ENCODE results near the gene SUN2. TPM values are rescaled to one million over a fixed set of nuclear protein-coding genes. Genes with fewer than 3 reads are reported as not detected.

SUN2 gene
- total RNA-seq, 1 experiment from 2014 or later: 47.8 TPM

- DNase-seq (ENCODE audit: low read depth): no peak
These were observed 20.7 kb downstream of the SUN2 start for GRCh38 chr22:38735126-38735464.

GRCh38 chr22:38734421-38735100 is 21.2 kb downstream of the SUN2 start:
- no peak for DNase-seq (ENCODE audit: low read depth)

GRCh38 chr22:38733724-38734381 is 21.9 kb downstream of the SUN2 start:
- DNase-seq (ENCODE audit: low read depth): no peak

GRCh38 chr22:38733329-38733723 is 22.5 kb downstream of the SUN2 start:
- DNase-seq (ENCODE audit: low read depth): peak; percentile 22

- DNase-seq (ENCODE audit: low read depth): no peak
These were observed 23.5 kb downstream of the SUN2 start for GRCh38 chr22:38732251-38732815.

GRCh38 chr22:38731703-38732161 is 24.1 kb downstream of the SUN2 start:
- DNase-seq (ENCODE audit: low read depth): no peak

GRCh38 chr22:38730411-38730871 is 25.4 kb downstream of the SUN2 start:
- DNase-seq (ENCODE audit: low read depth): no peak

GRCh38 chr22:38729946-38730345 is 25.9 kb downstream of the SUN2 start:
- no peak for DNase-seq (ENCODE audit: low read depth)

- DNase-seq (ENCODE audit: low read depth): no peak
These were observed 26.7 kb downstream of the SUN2 start for GRCh38 chr22:38728871-38729796.

- no peak for DNase-seq (ENCODE audit: low read depth)
These were observed 28.0 kb downstream of the SUN2 start for GRCh38 chr22:38727530-38728451.

GRCh38 chr22:38727123-38727522 is 28.7 kb downstream of the SUN2 start:
- no peak for DNase-seq (ENCODE audit: low read depth)

- no peak for DNase-seq (ENCODE audit: low read depth)
These were observed 29.7 kb downstream of the SUN2 start for GRCh38 chr22:38725900-38726655.

GRCh38 chr22:38724926-38725571 is 30.7 kb downstream of the SUN2 start:
- DNase-seq (ENCODE audit: low read depth): no peak

GRCh38 chr22:38724176-38724575 is 31.6 kb downstream of the SUN2 start:
- DNase-seq (ENCODE audit: low read depth): no peak

- DNase-seq (ENCODE audit: low read depth): no peak
These were observed 34.2 kb downstream of the SUN2 start for GRCh38 chr22:38721551-38721950.

GRCh38 chr22:38720350-38720749 is 35.4 kb downstream of the SUN2 start:
- no peak for DNase-seq (ENCODE audit: low read depth)

- no peak for DNase-seq (ENCODE audit: low read depth)
These were observed 36.6 kb downstream of the SUN2 start for GRCh38 chr22:38719196-38719595.

GRCh38 chr22:38718414-38718813 is 37.4 kb downstream of the SUN2 start:
- peak; percentile 85 for DNase-seq (ENCODE audit: low read depth)

- DNase-seq (ENCODE audit: low read depth): no peak
These were observed 38.6 kb downstream of the SUN2 start for GRCh38 chr22:38717244-38717643.

GRCh38 chr22:38716826-38717225 is 39.0 kb downstream of the SUN2 start:
- DNase-seq (ENCODE audit: low read depth): no peak

Measured in RPMI7951 (cell line).